CD1c-positive myeloid dendritic cell (primary cell): ENCODE measurements around the gene SLC2A6.

ENCODE experiments used
- DNase-seq: peaks from one replicate; pipeline ENCODE4 v3.0.0-alpha.2; 2016; ENCODE audit errors: extremely low spot score

The SLC2A6 gene

GRCh38 chr9:133478851-133479711 lies at the start of gene SLC2A6:
Gene SLC2A6 (minus strand): TSS chr9:133479099. CDS start chr9:133479059, 40 bp downstream.
- peak; percentile 90 for DNase-seq

GRCh38 chr9:133528001-133528875 lies 49.3 kb upstream of the SLC2A6 start:
- no peak for DNase-seq

GRCh38 chr9:133527444-133527920 lies 48.6 kb upstream of the SLC2A6 start:
- no peak for DNase-seq

GRCh38 chr9:133526721-133527321 lies 47.9 kb upstream of the SLC2A6 start:
- DNase-seq = no peak

- DNase-seq = no peak
These were observed 46.8 kb upstream of the SLC2A6 start for GRCh38 chr9:133525677-133526076.

GRCh38 chr9:133524679-133525228 lies 45.9 kb upstream of the SLC2A6 start, which contains the start of gene MYMK:
Gene MYMK (minus strand): TSS chr9:133524959. CDS start chr9:133524844, 115 bp downstream.
- no peak for DNase-seq

- DNase-seq = no peak
These were observed 45.2 kb upstream of the SLC2A6 start for GRCh38 chr9:133524146-133524545.

- DNase-seq = no peak
These were observed 44.2 kb upstream of the SLC2A6 start for GRCh38 chr9:133523106-133523505.

- DNase-seq = no peak
These were observed 43.4 kb upstream of the SLC2A6 start for GRCh38 chr9:133522073-133522910.

- no peak for DNase-seq
These were observed 42.5 kb upstream of the SLC2A6 start for GRCh38 chr9:133521122-133522072.

GRCh38 chr9:133520121-133520835 lies 41.4 kb upstream of the SLC2A6 start:
- DNase-seq = no peak

GRCh38 chr9:133519693-133520092 lies 40.8 kb upstream of the SLC2A6 start:
- DNase-seq = no peak

GRCh38 chr9:133518706-133519449 lies 40.0 kb upstream of the SLC2A6 start:
- no peak for DNase-seq

- DNase-seq = no peak
These were observed 39.3 kb upstream of the SLC2A6 start for GRCh38 chr9:133518200-133518599.

- no peak for DNase-seq
These were observed 38.8 kb upstream of the SLC2A6 start for GRCh38 chr9:133517711-133518110.

- DNase-seq = no peak
These were observed 38.1 kb upstream of the SLC2A6 start for GRCh38 chr9:133516961-133517350.

GRCh38 chr9:133516256-133516960 lies 37.5 kb upstream of the SLC2A6 start:
- DNase-seq = no peak
